Neural progenitor cell (in vitro differentiated cells): ENCODE data around the gene RNF126.

ENCODE experiments used
- EZH2 ChIP-seq: fragments of 200-600 bp; sonication (generic); IDR thresholded peaks from 2 replicates; pipeline ENCODE4 v1.6.1; 2017; ENCODE audit warnings: antibody characterized with exemption, mild to moderate bottlenecking, moderate library complexity
- EZH2phosphoT487 ChIP-seq: fragments of 200-600 bp; sonication (generic); IDR thresholded peaks from 2 replicates; pipeline ENCODE4 v1.6.1; 2017; ENCODE audit warnings: antibody characterized with exemption
- TF ChIP-seq, protein P1 (sequence below): fragments of 200-600 bp; sonication (generic); IDR thresholded peaks from 2 replicates; pipeline ENCODE4 v1.5.1; 2017; ENCODE audit warnings: antibody characterized with exemption, mild to moderate bottlenecking

DNA sequence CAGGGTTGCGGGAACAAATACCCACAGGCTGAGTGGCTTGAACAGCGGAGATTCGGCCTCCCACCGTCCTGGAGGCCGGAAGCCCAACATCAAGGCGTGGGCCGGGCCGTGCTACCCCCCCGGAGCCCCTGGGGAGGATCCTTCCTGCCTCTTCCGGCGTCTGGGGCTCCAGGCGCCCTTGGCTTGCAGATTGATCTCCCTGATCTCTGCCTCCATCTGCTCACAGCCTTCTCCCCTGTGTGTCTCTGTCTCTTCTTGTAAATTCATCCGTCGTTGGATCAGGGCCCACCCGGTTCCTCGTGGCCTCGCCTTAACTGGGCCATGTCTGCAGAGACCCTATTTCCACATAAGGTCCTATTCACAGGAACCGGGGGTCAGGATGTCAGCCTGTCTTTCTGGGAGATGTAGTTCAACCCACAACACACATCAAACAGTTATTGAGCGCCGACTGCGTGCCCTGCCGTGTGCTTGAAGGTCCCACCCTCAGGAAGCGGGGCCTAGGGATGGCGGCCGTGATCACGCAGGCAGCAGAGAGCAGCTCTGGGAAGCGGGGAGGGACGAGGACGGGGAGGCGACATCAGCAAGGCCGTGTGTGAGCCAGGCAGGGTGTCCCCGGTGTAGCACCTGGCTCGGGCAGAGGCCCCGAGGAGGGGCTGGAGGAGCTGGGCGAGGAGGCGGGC, 52.1 kb downstream of the RNF126 start:
- TF ChIP-seq, protein P1, sequence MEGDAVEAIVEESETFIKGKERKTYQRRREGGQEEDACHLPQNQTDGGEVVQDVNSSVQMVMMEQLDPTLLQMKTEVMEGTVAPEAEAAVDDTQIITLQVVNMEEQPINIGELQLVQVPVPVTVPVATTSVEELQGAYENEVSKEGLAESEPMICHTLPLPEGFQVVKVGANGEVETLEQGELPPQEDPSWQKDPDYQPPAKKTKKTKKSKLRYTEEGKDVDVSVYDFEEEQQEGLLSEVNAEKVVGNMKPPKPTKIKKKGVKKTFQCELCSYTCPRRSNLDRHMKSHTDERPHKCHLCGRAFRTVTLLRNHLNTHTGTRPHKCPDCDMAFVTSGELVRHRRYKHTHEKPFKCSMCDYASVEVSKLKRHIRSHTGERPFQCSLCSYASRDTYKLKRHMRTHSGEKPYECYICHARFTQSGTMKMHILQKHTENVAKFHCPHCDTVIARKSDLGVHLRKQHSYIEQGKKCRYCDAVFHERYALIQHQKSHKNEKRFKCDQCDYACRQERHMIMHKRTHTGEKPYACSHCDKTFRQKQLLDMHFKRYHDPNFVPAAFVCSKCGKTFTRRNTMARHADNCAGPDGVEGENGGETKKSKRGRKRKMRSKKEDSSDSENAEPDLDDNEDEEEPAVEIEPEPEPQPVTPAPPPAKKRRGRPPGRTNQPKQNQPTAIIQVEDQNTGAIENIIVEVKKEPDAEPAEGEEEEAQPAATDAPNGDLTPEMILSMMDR: no peak
- TF ChIP-seq EZH2phosphoT487 (no peak), EZH2 (no peak)
